A549 (cell line): ENCODE data around the gene GALNT8. TPM values are rescaled to one million over a fixed set of nuclear protein-coding genes. Genes with fewer than 3 reads are reported as not detected.

Experiments used
- ATAC-seq, 2 experiments: fragments of 200-7000 bp in 1 of 2; fragments of >200 bp in 1 of 2; cut with Nextera tagmentation in 1 of 2; cut with Tn5 transposase in 1 of 2; 3 replicates each; pipeline versions ENCODE4 v1.8.0 to v1.9.1; 2018 to 2020; ENCODE audit warnings: mild to moderate bottlenecking in 1 of 2, moderate library complexity in 1 of 2
- CTCF ChIA-PET: fragments of 300-600 bp; sonication (Branson Sonifier 250); formaldehyde crosslinking; extraction: SDS; loops from one replicate; lab custom pipeline; 2021; ENCODE audit warnings: antibody characterized with exemption, inconsistent platforms; lab: Yijun Ruan, JAX
- POLR2A ChIA-PET: fragments of 350-600 bp; formaldehyde crosslinking; extraction: SDS; loops from one replicate; lab custom pipeline; 2021; ENCODE audit warnings: antibody characterized with exemption, inconsistent platforms; lab: Yijun Ruan, JAX
- DNase-seq, 2 experiments: peaks; one replicate each; pipeline versions ENCODE4 v3.0.0 to v3.0.0-alpha.2; 2011 to 2016; ENCODE audit warnings: low read depth in 1 of 2, low spot score in 1 of 2
- FAIRE-seq: peaks from 2 replicates; lab custom pipeline; 2011; peaks lifted over from hg19 to GRCh38; lab: Jason Lieb, UNC
- H3K27ac ChIP-seq, 2 experiments: fragments of >200 bp; sonication (Bioruptor Twin); formaldehyde crosslinking; 3 replicates each; pipeline ENCODE4 v1.5.1; 2016 to 2017
- H3K4me1 ChIP-seq: fragments of >200 bp; sonication (Bioruptor Twin); formaldehyde crosslinking; 3 replicates; pipeline ENCODE4 v1.6.1; 2016
- H3K4me2 ChIP-seq: fragments of >200 bp; sonication (Bioruptor Twin); formaldehyde crosslinking; 3 replicates; pipeline ENCODE4 v1.6.1; 2016
- H3K4me3 ChIP-seq: fragments of >200 bp; sonication (Bioruptor Twin); formaldehyde crosslinking; 3 replicates; pipeline ENCODE4 v1.5.1; 2016
- H3K9me3 ChIP-seq: fragments of >200 bp; sonication (Bioruptor Twin); formaldehyde crosslinking; 3 replicates; pipeline ENCODE4 v1.6.1; 2016
- BCL3 ChIP-seq: fragments of >200 bp; sonication (Bioruptor Twin); formaldehyde crosslinking; IDR thresholded peaks from 3 replicates; pipeline ENCODE4 v1.6.1; 2016
- BHLHE40 ChIP-seq: IDR thresholded peaks from 2 replicates; pipeline ENCODE4 v1.6.1; 2012; ENCODE audit warnings: low read depth, low read length, inconsistent platforms
- CEBPB ChIP-seq, 2 experiments: fragments of >200 bp in 1 of 2; sonication (Bioruptor Twin) in 1 of 2; formaldehyde crosslinking in 1 of 2; IDR thresholded peaks; 2 replicates each; pipeline ENCODE4 v1.6.1; 2012 to 2016
- E2F6 ChIP-seq: IDR thresholded peaks from 2 replicates; pipeline ENCODE4 v1.6.1; 2012; ENCODE audit warnings: low read depth, borderline replicate concordance
- EHF ChIP-seq: fragments of 250-450 bp; sonication (Bioruptor Pico); IDR thresholded peaks from 2 replicates; pipeline ENCODE4 v1.5.0; 2020; ENCODE audit warnings: mild to moderate bottlenecking
- FOXS1 ChIP-seq: fragments of 250-450 bp; sonication (Bioruptor Pico); IDR thresholded peaks from 2 replicates; pipeline ENCODE4 v1.5.0; 2020; ENCODE audit warnings: mild to moderate bottlenecking, moderate library complexity
- HOXA7 ChIP-seq: fragments of 250-450 bp; sonication (Bioruptor Pico); IDR thresholded peaks from 2 replicates; pipeline ENCODE4 v1.5.0; 2020; ENCODE audit warnings: mild to moderate bottlenecking, moderate library complexity
- HOXB13 ChIP-seq: fragments of 250-450 bp; sonication (Bioruptor Pico); IDR thresholded peaks from 2 replicates; pipeline ENCODE4 v1.5.0; 2020; ENCODE audit warnings: low read depth, mild to moderate bottlenecking, moderate library complexity
- JUN ChIP-seq, 2 experiments: fragments of >200 bp; sonication (Bioruptor Twin); formaldehyde crosslinking; IDR thresholded peaks; 2 replicates in 1 of 2; 3 replicates in 1 of 2; pipeline ENCODE4 v1.6.1; 2016 to 2017
- KDM5A ChIP-seq: fragments of 200-600 bp; sonication (generic); IDR thresholded peaks from 2 replicates; pipeline ENCODE4 v1.6.1; 2016; ENCODE audit warnings: antibody characterized with exemption, mild to moderate bottlenecking
- MAFK ChIP-seq: fragments of 450-650 bp; IDR thresholded peaks from 2 replicates; pipeline ENCODE4 v1.6.1; 2014; ENCODE audit not compliant: partially characterized antibody
- MAZ ChIP-seq: fragments of 150-350 bp; IDR thresholded peaks from 2 replicates; pipeline ENCODE4 v1.6.1; 2014; ENCODE audit warnings: antibody characterized with exemption, low read depth, low read length, borderline replicate concordance
- NR3C1 ChIP-seq: fragments of >200 bp; sonication (Bioruptor Twin); formaldehyde crosslinking; IDR thresholded peaks from 3 replicates; pipeline ENCODE4 v1.6.1; 2017
- RARB ChIP-seq: fragments of 250-450 bp; sonication (Bioruptor Pico); IDR thresholded peaks from 2 replicates; pipeline ENCODE4 v1.8.0; 2021; ENCODE audit warnings: mild to moderate bottlenecking, moderate library complexity
- REST ChIP-seq: fragments of 200-600 bp; sonication (generic); IDR thresholded peaks from 2 replicates; pipeline ENCODE4 v1.6.1; 2016; ENCODE audit warnings: antibody characterized with exemption, mild to moderate bottlenecking, moderate library complexity
- RFX5 ChIP-seq: fragments of 450-650 bp; IDR thresholded peaks from 2 replicates; pipeline ENCODE4 v1.7.1; 2014; ENCODE audit warnings: antibody characterized with exemption, mild to moderate bottlenecking, moderate library complexity
- RNF2 ChIP-seq: fragments of 200-600 bp; sonication (generic); IDR thresholded peaks from 2 replicates; pipeline ENCODE4 v1.6.1; 2016; ENCODE audit warnings: low read depth, mild to moderate bottlenecking, antibody characterized with exemption, moderate library complexity, borderline replicate concordance
- SREBF2 ChIP-seq: fragments of 450-650 bp; IDR thresholded peaks from 2 replicates; pipeline ENCODE4 v1.6.1; 2014; ENCODE audit warnings: mild to moderate bottlenecking, moderate library complexity
- TP53 ChIP-seq: fragments of 250-450 bp; sonication (Bioruptor Pico); IDR thresholded peaks from 2 replicates; pipeline ENCODE4 v1.5.0; 2021; ENCODE audit warnings: mild to moderate bottlenecking, moderate library complexity
- ZC3H11A ChIP-seq: fragments of 450-650 bp; IDR thresholded peaks from 2 replicates; pipeline ENCODE4 v1.6.1; 2014; ENCODE audit warnings: antibody characterized with exemption, mild to moderate bottlenecking
- WGBS: methylation state at CpG from one replicate; pipeline ENCODE4 v1.1.6; 2017; ENCODE audit errors: missing lambda C conversion rate; 5-methylcytosine and 5-hydroxymethylcytosine counted together
- polyA plus RNA-seq, 4 experiments: library from polyadenylated mRNA; depleted of rRNA in 3 of 4; stranded (reverse); fragments of >200 nt; fragmentation: RNase III in 1 of 4; extraction: RNeasy Plus Mini Kit Qiagen cat#74134 plus additional on column Dnase treatment in 1 of 4; gene quantifications; 2 replicates in 3 of 4; 3 replicates in 1 of 4; pipeline ENCODE4 v1.2.3, GENCODE V29; 2011 to 2017

The GALNT8 gene
- polyA plus RNA-seq, 2 of the 4 experiments (the other 2 are of a cell fraction) = not detected

- no peak; a peak in 1 of 6 replicates for ATAC-seq
- H3K4me1 ChIP-seq = no peaks in the 10 kb centered on the region
- no peak overlapping the region for H3K4me2 ChIP-seq
- no peak overlapping the region for H3K27ac ChIP-seq
- DNase-seq = no peak
- no peak for FAIRE-seq
- POLR2A ChIA-PET = no interaction called here
- no peak overlapping the region for H3K4me3 ChIP-seq
- WGBS = 12% methylated on average over 9 of the region's 9 CpGs
- CTCF ChIA-PET = no interaction called here
- H3K9me3 ChIP-seq = no peaks in the 10 kb centered on the region
- TF ChIP-seq HOXB13 = no peak
These were observed 76.7 kb downstream of the GALNT8 start for GRCh38 chr12:4796694-4797482.

GRCh38 chr12:4800555-4800954 lies 80.4 kb downstream of the GALNT8 start:
- H3K4me3 ChIP-seq = no peak overlapping the region
- H3K27ac ChIP-seq = no peak overlapping the region
- ATAC-seq (no peak), DNase-seq (no peak), FAIRE-seq (no peak)
- H3K4me2 ChIP-seq = no peak overlapping the region
- H3K4me1 ChIP-seq = no peaks in the 10 kb centered on the region
- POLR2A ChIA-PET = no interaction called here
- TF ChIP-seq EHF (CRISPR knock-in tag) (no peak), HOXA7 (CRISPR knock-in tag) (no peak), JUN (IDR thresholded peaks at IDR 0.05) (no peak), HOXB13 (no peak), MAZ (no peak), RARB (CRISPR knock-in tag) (no peak), KDM5A (no peak), RFX5 (no peak), NR3C1 (no peak), E2F6 (no peak), ZC3H11A (no peak), RNF2 (no peak), FOXS1 (CRISPR knock-in tag) (no peak), CEBPB (IDR thresholded peaks at IDR 0.05) (no peak), BHLHE40 (no peak), BCL3 (no peak), TP53 (CRISPR knock-in tag) (no peak), MAFK (no peak), REST (no peak), SREBF2 (no peak)
- CTCF ChIA-PET = interaction anchor here (1.4 kb wide), 1 partner anchor 55 kb away, joined by 4 read pairs; no protein-coding TSS in a partner anchor
- H3K9me3 ChIP-seq = no peaks in the 10 kb centered on the region
